Epidermal melanocyte (primary cell): ENCODE measurements around the gene KRT222.

ENCODE experiments used
- DNase-seq: peaks from one replicate; pipeline ENCODE4 v3.0.0; 2011; ENCODE audit warnings: low spot score; ENCODE audit not compliant: insufficient read length

The KRT222 gene

DNA sequence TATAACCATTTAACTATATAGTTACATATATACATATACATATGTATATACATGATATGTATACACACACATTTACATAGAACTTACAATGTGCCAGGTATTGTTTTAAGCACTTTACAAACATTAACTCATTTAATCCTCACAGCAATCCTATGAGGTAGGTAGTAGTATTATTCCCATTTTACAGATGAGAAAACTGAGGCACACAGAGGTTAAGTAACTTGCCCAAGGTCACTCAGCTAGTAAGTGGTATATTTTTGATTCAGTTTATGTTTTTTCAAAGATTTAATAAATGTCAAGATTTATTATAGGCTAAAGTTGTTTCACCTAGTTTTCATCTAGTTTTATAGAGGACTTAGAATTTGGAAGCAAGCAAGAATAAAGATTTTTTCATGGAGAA is 6.6 kb downstream of the KRT222 start:
- no peak for DNase-seq

DNA sequence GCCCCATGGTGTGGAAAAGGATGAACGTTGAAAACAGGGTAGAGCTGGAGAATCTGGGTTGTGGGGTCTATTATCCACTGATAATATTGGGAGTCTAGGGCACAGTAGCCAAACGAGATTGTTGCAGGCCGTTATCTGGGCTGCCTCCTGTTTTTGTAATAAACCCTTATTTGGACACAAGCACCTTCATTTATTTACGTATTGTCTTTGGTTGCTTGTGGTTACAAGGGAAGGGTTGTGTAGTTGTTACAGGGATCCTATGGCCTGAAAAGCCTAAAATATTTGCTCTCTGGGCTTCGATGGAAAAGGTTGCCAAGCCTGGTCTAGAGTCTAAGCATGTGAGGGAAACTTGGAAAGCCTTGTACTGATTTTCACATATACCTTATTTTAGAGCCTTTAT is 13.0 kb downstream of the KRT222 start:
- no peak for DNase-seq

DNA sequence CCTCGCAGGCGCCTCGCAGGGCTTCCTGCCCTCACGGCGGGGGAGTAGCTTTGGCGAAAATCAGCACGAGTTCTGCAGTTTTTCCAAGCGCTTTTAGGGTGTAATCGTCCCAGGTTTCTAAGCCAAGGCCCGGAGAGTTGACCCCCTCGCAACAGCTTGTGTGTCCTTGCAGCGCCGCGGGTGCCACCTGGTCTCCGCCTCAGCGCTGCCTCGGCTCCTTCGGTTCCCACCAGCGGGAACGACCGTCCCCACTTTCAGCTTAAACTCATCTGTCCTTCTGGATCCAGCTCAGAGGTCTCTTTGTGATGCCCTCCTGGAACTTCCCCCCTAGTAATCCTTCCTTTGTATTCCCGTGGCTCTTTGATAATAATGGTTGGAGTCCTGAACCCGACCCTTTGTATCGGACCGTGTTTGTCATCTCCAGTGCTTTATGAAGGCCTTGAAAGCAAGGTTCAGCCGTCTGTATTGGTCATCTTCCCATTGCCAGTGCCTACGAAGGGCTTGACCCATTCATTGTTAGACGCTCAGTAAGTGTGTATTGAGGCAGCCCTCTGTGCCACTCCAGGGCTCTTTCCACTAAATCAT is 16.5 kb downstream of the KRT222 start:
- no peak for DNase-seq

DNA sequence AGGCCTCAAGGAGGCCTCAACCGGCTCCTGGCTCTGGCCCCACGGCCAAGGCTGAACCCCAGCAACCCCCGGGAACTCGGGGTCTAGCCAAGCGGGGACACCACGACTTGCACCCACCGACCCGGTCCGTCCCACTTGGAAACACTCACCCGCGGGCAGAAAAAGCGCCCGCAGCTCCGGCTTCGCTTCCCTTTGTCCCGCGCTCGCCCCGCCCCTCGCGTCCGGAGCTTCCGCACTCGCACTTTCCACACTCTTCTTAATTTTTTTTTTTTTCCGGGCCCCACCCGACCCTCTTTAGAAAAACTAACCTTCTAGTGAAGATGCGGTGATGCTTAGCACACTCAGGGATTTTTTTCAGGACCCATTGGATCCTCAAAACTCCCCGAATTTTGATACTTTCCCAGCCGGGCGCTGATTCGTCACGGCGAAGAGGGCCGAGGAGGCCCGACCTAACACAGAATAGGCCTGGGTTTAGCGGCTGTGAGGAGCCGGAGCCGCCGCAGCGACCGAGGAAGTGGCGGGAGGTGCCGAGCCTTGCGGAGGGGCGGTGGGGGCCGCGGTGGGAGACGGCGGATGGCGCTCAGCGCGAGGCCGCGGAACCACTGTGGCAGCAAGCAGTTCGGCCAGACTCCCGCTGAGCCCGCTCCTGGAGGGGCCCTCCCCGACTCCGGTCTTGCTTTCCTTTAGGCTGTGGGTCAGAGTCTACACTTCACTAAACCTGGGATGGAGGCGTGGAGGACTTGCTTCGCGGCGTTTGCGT is 17.2 kb downstream of the KRT222 start, which contains the start of gene SMARCE1:
Gene SMARCE1 (minus strand): TSS at position 195 of the 760 bp plus-strand sequence. CDS start 2,016 bp downstream, outside the sequence.
- DNase-seq: peak; percentile 40

DNA sequence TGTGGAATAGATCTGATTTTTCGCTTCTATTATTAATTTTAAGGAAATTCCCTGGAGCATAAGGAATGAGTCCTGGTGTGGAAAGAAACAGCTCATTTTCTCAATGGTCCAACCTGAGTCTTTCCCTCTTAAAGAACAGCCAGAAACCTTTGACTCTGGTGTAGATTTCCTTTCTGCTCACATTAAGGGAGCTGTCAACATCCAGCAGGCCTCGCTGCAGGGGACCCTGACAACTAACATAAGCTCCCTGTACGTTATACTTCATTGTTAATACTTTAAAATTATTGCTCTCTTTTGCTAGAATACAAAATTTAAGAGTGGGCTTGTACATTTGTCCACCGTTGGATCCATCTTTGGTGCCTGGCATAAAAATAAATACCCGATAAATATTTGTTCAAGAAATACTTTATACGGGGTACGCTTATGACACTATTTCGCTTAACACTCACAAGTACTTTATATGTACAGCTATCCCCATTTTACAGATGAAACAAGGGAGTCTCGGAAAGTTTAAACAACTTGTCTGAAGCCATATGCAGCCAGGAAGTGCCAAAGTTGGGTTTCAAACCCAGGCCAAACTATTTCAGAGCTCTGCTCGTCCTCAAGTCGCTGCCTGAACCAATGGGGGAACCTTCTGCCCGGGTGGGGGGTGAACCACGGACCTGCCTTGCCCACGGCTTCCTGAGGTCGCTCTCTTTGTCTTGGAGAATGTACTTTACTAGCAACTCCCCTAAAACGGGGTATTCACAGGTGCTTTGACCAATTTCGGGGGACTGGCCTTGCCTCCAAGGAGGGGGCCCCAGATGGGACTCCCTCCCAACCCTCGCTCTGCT is 18.0 kb downstream of the KRT222 start:
- DNase-seq: no peak

DNA sequence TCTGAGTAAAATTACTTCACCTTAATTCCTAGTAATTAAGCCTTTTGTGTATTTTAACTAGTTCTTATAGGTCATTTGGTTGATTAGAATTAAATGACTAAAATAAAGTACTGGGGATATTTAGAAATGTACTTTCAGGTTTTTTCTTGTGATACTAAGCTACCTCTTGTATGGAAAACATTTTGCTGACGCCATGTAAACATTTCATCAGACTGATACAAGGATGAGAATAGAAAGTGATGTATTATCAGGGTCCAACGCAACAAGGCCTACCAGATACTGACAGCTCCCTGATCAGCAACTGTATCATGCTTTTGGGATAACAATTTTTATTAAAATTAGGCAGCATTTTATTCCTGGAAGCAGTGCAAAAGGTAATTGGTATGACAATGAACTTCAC is 19.0 kb downstream of the KRT222 start:
- DNase-seq: no peak

DNA sequence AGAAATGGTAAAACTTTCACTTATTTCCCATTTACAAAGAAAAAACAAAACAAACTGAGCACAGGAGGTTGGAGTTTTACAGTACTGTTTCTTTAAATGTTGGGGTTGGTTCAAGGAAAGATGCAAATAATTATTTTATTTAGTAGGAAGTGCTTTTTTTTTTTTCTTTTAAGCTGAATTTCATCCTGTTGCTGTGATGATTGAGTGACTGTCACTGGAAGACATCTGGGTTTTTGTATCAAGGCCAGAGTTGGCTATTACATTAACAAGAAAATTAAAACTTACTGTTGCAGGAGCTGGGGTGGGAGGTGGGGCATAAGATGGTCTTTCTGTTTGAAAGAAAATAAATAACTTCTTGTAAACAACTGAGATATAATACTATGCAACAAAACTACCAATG is 19.7 kb downstream of the KRT222 start:
- DNase-seq: no peak

DNA sequence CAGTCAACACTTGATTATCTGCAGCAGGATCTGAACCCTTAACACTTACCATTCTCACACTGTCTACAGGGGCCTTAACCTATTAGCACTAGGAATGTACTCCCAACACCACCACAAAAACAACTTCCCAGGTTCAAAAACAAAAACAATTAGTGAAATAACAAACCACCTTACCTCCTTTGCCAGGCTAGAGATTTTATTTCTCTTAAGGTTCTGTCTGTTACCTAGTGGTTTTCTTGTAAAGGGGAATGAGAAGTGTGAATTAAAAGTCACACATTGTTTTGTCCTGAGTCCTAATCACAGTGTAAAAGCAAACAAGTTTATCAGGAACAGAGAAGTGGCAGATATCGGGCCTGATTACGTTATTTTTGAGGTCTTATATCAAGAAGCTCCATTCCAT is 27.0 kb downstream of the KRT222 start:
- no peak for DNase-seq

DNA sequence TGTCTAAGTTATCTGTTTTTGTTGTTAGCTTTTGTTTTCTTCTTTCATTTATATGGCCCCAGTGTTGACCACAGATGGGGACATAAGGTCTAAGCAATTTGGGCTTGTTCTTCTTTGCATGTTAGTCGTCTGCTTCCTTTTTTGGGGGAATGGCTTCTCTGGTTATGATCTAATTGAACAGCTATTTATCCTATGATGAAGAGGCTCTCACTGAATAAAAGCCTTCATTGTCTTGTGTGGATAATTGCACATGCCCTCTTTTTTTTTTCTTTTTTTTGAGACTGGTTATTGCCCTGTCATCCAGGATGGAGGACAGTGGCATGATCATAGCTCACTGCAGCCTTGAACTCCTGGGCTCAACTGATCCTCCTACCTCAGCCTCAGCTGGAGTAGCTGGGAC is 31.1 kb downstream of the KRT222 start:
- no peak for DNase-seq

DNA sequence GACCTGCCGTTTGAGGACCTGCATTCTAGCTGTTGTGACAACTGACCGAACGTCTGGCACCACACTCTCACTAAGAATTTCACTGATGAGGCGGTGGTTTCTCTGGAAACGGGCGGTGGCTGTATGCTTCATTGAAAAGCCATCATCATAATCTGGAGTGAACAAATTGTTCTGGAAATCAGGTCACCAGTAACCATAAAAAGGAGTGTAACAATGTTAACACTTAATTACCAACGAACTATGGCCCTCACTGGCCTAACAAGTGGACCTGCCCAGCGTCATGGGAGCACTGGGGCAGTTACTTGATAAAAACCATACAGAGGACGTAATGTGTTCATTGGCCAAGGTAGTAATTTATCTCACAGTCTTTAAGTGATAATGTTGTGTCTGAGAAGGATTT is 32.8 kb downstream of the KRT222 start:
- no peak for DNase-seq

DNA sequence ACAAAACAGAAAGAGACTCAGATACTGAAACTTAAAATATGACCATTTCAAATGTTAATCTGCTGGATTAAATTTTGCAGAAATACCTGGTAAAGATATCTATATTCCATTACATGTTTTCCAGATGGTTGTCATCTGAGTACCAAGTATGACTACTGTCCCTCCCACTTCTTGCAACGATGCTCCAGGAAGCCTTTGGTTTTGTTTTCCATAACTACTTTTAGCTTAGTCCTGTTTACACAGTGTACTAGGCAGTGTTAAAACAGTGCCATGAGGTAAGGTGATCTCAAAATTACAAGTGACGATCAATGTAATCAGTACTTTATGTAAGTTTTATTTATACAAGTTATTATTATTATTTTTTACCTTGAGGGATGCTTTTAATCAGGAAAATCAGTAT is 35.1 kb downstream of the KRT222 start:
- no peak for DNase-seq

DNA sequence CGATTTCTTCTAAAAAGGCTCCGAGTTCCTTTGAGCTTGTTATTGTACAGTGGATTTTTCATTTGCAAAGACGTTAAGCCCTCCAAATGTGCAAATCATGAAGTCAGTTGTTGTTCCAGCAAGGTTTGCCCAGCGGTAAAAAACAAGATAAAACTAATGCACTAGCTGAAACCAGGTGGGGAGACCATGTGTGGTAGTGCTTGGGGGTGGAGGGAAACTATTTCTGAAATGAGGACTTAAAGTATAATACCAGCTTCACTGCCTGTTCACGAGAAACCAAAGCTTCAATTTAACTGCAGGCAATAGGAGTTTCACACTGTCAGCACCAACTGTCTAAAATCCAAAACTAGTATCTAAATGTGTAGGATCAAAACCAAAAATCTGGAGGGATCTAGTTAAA is 39.7 kb downstream of the KRT222 start:
- DNase-seq: no peak

DNA sequence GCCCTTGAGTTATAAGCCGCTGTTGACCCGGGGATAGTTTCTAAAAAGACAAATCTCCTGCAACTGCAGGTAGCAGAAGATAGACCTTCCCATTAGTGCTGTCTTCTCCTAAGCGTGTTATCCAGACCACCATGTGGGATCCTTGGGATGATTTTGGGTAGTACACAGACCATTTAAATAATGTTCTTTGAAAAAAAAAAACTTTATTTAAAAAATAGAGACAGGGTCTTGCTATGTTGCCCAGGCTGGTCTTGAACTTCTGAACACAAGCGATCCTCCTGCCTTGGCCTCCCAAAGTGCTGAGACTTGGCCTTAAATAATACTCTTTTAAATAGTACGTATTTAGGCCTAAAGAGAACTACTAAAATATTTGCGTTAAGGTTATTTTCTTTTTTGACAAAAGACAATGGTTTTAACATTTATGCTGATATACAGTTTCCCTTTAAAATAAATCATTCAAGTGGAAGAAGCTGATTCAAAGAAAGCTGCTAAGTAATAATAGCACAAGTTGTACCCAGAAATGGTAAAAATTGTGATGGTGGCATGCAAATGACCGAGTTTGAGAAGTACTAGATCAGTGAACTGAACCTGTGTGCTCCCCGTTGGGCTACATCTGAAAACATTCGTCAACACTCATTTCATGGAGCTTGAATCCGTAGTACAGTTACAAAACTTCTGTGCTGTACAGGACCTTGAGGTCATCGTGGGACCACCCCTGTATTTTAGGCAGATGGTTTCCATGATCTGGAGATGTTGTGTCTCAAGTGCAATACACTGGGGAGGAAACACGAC is 41.4 kb downstream of the KRT222 start:
- DNase-seq: no peak

DNA sequence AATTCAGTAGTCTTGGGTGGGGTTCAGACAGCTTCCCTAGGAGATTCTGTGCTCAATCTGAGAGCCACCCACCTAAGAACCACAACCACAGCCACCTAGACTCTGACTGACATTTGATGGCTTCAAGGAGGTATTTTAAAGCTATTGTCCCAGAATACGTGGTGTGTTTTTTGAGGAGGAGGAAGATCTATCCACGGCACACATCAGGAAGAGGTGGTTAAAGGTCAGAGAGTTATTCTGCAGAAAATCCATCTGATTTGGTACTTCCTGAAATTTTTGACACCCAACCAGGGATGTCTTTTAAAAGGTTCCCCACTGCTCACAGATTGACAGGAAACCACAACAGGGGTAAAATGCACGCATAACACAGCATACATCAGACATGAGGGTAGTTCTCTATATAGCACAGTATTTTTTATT is 42.5 kb downstream of the KRT222 start:
- DNase-seq: no peak

DNA sequence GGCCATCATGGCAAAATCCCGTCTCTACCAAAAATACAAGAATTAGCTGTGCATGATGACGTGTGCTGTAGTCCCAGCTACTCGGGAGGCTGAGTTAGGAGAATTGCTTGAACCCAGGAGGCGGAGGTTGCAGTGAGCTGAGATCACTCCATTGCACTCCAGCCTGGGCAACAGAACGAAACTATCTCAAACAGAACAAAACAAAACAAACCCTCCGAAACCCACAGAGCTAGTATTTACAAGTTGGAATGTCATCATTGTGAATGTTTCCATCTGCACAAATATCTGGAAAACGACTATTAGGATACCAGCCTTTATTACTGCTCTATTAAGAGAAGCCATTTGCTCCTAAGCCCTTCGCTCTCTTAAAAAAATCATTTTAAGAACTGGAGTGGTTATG is 43.4 kb downstream of the KRT222 start:
- DNase-seq: no peak

DNA sequence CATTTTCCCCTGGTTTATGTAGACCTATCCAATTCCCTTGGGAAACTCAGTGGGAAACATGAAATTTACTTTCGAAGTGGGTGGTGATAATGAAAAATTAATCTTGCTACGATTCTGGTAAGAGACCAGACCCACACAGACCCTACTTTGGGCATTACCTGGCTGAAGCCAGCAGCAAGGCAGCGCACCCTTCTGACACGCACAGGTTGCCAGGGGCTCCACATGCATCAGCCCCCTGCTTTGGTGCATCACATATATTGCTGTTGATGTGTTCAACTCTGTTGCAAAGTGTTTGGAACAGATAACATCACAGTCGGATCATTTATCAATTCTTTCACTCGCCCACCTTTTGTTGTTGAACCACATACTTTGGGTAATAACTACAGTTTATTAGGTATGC is 44.0 kb downstream of the KRT222 start:
- DNase-seq: no peak

DNA sequence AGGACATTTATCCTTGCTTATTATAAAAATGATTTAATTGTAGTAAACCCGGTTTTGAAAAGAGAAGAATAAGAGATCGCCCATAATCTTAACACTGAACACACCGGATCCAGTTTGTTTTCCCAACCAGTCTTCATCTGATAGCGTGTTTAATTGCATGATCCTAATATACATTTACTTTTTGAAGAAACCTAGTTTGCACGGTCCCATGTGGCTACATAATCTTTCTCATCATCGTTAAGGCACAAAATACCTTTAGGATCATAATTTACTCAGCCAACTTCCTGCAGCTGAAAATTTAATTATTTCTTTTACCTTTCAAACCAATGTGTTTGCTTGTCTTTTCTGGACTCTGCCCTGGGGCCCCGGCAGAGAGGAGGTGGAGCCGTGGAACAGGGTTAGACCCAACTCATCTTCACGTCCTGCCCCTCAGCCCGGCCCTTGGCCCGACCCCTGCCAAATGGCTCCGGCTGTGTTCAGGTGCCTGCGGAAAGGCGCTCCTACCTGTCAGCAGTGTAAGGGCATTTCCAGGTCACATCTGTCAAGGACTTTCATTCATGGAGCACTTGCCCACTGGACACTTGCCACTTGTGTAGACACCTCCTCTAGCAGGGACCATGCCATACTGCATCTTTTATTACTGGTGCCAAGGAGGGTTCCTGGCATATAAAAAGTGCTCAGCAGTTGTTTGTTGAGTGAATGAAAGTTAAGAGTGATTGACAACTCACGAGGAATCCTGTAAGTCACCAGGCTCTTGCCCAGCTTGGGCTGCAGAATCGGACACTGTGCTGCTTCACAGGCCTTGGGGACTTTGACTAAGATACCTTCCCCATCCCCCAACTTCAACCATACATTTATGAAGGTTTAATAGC is 46.0 kb downstream of the KRT222 start:
- no peak for DNase-seq

DNA sequence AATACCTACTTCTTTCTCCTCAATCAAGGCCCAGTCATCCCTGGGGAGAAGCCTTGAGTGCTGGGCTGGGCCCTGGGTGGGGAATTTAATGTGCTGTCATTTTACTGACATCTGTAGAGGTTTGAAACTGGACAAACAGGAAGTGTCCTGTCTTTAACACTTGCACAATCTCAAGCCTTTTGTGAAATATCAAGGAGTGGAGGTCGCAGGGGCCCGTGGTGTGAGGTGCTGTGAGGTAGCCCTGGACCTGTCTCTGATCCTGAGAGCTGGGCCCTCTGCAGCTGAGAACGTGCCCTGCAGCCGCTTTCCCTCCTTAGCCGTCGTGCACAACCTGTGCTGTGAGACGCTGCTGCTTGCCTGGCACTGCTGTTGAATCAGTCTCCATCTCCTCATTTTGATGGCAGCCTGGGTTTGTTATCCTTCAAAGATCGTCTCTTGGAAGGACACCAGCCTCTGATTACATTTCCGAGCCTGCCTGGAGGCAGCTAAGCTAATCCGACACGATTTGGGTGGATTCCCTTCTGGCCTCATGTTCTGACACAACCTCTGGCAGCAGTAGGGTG is 47.2 kb downstream of the KRT222 start:
- no peak for DNase-seq

DNA sequence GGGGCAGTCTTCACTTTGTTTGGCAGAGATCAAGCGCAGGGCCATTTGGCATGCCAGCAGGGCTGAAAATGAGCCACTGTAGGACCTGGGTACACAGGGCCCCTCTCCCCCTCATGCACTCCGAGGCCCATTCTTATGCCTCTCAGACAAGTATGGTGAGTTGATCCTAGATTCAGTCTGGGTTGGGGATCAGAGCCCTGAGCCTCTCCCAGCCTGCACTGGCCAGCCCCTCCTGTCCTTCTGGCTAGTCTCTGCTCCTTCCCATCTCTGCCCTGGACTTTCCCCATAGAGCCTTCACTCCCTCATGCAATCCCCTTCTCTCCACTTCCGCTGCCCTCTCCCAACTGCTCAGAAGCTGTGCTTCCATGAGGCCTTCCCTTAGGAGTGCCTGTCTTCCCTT is 48.4 kb downstream of the KRT222 start:
- DNase-seq: no peak

DNA sequence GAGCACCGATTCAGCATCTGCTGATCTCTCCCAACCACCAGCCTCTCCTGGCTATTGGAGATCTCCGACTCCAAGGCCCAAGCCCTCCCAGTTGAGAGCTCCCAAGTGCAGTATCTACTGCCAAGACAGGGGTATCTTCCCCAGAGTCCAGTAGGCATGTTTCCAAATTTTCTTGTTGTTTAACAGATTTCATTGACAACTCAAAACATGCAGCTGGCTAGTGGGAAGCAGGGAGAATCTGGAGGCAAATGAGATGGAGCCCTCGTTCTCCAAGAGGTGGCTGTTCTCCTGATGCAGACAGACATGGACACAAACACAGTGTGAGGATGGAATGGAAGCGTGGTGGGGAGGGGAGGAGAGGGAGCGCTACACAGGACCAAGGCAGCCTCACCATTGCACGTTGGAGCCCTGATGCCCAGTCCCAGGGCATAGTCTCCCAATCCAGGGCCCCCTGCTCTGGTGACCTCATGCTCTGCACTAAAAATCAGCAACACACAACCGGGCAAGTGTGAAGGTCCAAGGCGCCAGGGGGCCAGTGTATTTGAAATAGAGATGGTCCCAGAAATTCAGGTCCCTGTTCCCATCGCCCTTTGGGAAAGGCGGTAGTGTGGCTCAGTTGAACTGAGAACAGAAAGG is 49.0 kb downstream of the KRT222 start:
- DNase-seq: no peak
